Smooth muscle cell (in vitro differentiated cells): ENCODE data around the gene PANK2. TPM values are rescaled to one million over a fixed set of nuclear protein-coding genes. Genes with fewer than 3 reads are reported as not detected.

Experiments
- DNase-seq: peaks from one replicate; lab custom pipeline; 2025; ENCODE audit not compliant: unreplicated experiment; lab: John Stamatoyannopoulos, UW
- H2AFZ ChIP-seq: fragments of 200-600 bp; sonication (generic); 2 replicates; pipeline ENCODE4 v1.6.0; 2016; ENCODE audit warnings: antibody characterized with exemption, low read depth, mild to moderate bottlenecking
- H3F3A ChIP-seq: fragments of 200-600 bp; sonication (generic); 2 replicates; pipeline ENCODE4 v1.6.0; 2017; ENCODE audit warnings: antibody characterized with exemption, low read depth
- H3K27ac ChIP-seq: fragments of 200-600 bp; sonication (generic); 2 replicates; pipeline ENCODE4 v1.5.1; 2016; ENCODE audit warnings: low read depth, mild to moderate bottlenecking
- H3K27me3 ChIP-seq: fragments of 200-600 bp; sonication (generic); 2 replicates; pipeline ENCODE4 v1.6.1; 2016; ENCODE audit warnings: low read depth, mild to moderate bottlenecking
- H3K36me3 ChIP-seq: fragments of 200-600 bp; sonication (generic); 2 replicates; pipeline ENCODE4 v1.5.1; 2016; ENCODE audit warnings: low read depth
- H3K4me1 ChIP-seq: fragments of 200-600 bp; sonication (generic); 2 replicates; pipeline ENCODE4 v1.5.1; 2016; ENCODE audit warnings: low read depth
- H3K4me2 ChIP-seq: fragments of 200-600 bp; sonication (generic); 2 replicates; pipeline ENCODE4 v1.6.0; 2016; ENCODE audit warnings: mild to moderate bottlenecking
- H3K4me3 ChIP-seq: fragments of 200-600 bp; sonication (generic); 2 replicates; pipeline ENCODE4 v1.5.1; 2016; ENCODE audit warnings: mild to moderate bottlenecking
- H3K79me2 ChIP-seq: fragments of 200-600 bp; sonication (generic); 2 replicates; pipeline ENCODE4 v1.6.0; 2016; ENCODE audit warnings: low read depth, mild to moderate bottlenecking
- H3K9ac ChIP-seq: fragments of 200-600 bp; sonication (generic); 2 replicates; pipeline ENCODE4 v1.6.0; 2016; ENCODE audit warnings: low read depth
- H3K9me3 ChIP-seq: fragments of 200-600 bp; sonication (generic); replicated peaks from 2 replicates; pipeline ENCODE4 v1.5.1; 2016; ENCODE audit warnings: low read depth
- H4K20me1 ChIP-seq: fragments of 200-600 bp; sonication (generic); 2 replicates; pipeline ENCODE4 v1.6.0; 2016; ENCODE audit warnings: low read depth
- CTCF ChIP-seq: fragments of 200-600 bp; sonication (generic); IDR thresholded peaks from 2 replicates; pipeline ENCODE4 v1.5.1; 2017; ENCODE audit warnings: borderline replicate concordance, mild to moderate bottlenecking, antibody characterized with exemption; ENCODE audit not compliant: insufficient read depth, poor library complexity, severe bottlenecking
- WGBS: methylation state at CpG from one replicate; pipeline ENCODE4 v1.1.7; 2016; ENCODE audit warnings: low lambda C conversion rate; 5-methylcytosine and 5-hydroxymethylcytosine counted together
- polyA plus RNA-seq: library from polyadenylated mRNA; unstranded; fragments of >200 nt; fragmentation: Nextera tagmentation; extraction: Ambion mirVana; gene quantifications from 2 replicates; pipeline ENCODE4 v1.2.1, GENCODE V29; 2016
- total RNA-seq: library from RNA; depleted of rRNA; stranded (reverse); fragments of >200 nt; gene quantifications from 2 replicates; pipeline ENCODE4 v1.2.3, GENCODE V29; 2014

The PANK2 gene
- total and polyA plus RNA-seq, 2 experiments from 2014 or later, result 24.7 to 40.8 TPM

- no peak overlapping the region for H2AFZ ChIP-seq
- peak overlapping the region; percentile 52 for H3K4me2 ChIP-seq
- H3K4me3 ChIP-seq, result no peak overlapping the region
- 89% methylated on average over 13 of the region's 13 CpGs for WGBS
- peak overlapping the region; percentile 55 for H3K27ac ChIP-seq
- no peaks in the 10 kb centered on the region for H3K36me3 ChIP-seq
- peaks cover 2% of the 10 kb centered on the region for H3K4me1 ChIP-seq
- no peak overlapping the region for H3K9ac ChIP-seq
- DNase-seq, result no peak
- peaks cover 96% of the 10 kb centered on the region for H4K20me1 ChIP-seq
- H3F3A ChIP-seq, result peaks cover 20% of the 10 kb centered on the region
- peaks cover 29% of the 10 kb centered on the region for H3K79me2 ChIP-seq
- no peaks in the 10 kb centered on the region for H3K27me3 ChIP-seq
- no peaks in the 10 kb centered on the region for H3K9me3 ChIP-seq
- no peak for TF ChIP-seq CTCF
Measured at GRCh38 chr20:3924304-3925112, 35.3 kb downstream of the PANK2 start.

GRCh38 chr20:3925113-3925695 lies 36.0 kb downstream of the PANK2 start:
- H2AFZ ChIP-seq, result no peak overlapping the region
- no peaks in the 10 kb centered on the region for H3K9me3 ChIP-seq
- H4K20me1 ChIP-seq, result peaks cover 93% of the 10 kb centered on the region
- no peak overlapping the region for H3K4me2 ChIP-seq
- peaks cover 22% of the 10 kb centered on the region for H3K79me2 ChIP-seq
- no peak overlapping the region for H3K9ac ChIP-seq
- H3F3A ChIP-seq, result peaks cover 20% of the 10 kb centered on the region
- TF ChIP-seq CTCF, result no peak
- H3K4me3 ChIP-seq, result no peak overlapping the region
- H3K27me3 ChIP-seq, result no peaks in the 10 kb centered on the region
- 95% methylated on average over 11 of the region's 11 CpGs for WGBS
- no peak for DNase-seq
- no peaks in the 10 kb centered on the region for H3K36me3 ChIP-seq
- peaks cover 2% of the 10 kb centered on the region for H3K4me1 ChIP-seq
- no peak overlapping the region for H3K27ac ChIP-seq

GRCh38 chr20:3925899-3926638 lies 36.9 kb downstream of the PANK2 start:
- Histone ChIP-seq H3K79me2 (peaks cover 18% of the 10 kb centered on the region), H3K9me3 (no peaks in the 10 kb centered on the region), H3K27ac (no peak overlapping the region), H3K4me3 (no peak overlapping the region), H4K20me1 (peaks cover 84% of the 10 kb centered on the region), H3K27me3 (no peaks in the 10 kb centered on the region), H3K36me3 (no peaks in the 10 kb centered on the region), H3K9ac (no peak overlapping the region), H3K4me1 (peaks cover 2% of the 10 kb centered on the region), H3F3A (peaks cover 19% of the 10 kb centered on the region), H2AFZ (no peak overlapping the region), H3K4me2 (no peak overlapping the region)
- 89% methylated on average over 8 of the region's 9 CpGs for WGBS
- no peak for TF ChIP-seq CTCF
- DNase-seq, result no peak
